Activated naive CD4-positive, alpha-beta T cell treated with anti-CD3 and anti-CD28 coated beads, Interleukin-2, amount 50 U/mL, for 16 hours (primary cell): ENCODE data around the gene LYZL1.
"Not testable (repeated sequence)": the region's sequence is repeated elsewhere in the genome, so short reads cannot be mapped to it uniquely, and the experiment has no call there.

Experiments
- DNase-seq: peaks from one replicate; pipeline ENCODE4 v3.0.0-alpha.2; 2020

The LYZL1 gene

DNA sequence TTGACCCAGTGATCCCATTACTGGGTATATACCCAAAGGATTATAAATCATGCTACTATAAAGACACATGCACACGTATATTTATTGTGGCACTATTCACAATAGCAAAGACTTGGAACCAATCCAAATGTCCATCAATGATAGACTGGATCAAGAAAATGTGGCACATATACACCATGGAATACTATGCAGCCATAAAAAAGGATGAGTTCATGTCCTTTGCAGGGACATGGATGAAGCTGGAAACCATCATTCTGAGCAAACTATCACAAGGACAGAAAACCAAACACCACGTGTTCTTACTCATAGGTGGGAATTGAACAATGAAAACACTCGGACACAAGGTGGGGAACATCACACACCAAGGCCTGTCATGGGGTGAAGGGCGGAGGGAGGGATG is 48.7 kb downstream of the LYZL1 start:
- not testable (repeated sequence) for DNase-seq

DNA sequence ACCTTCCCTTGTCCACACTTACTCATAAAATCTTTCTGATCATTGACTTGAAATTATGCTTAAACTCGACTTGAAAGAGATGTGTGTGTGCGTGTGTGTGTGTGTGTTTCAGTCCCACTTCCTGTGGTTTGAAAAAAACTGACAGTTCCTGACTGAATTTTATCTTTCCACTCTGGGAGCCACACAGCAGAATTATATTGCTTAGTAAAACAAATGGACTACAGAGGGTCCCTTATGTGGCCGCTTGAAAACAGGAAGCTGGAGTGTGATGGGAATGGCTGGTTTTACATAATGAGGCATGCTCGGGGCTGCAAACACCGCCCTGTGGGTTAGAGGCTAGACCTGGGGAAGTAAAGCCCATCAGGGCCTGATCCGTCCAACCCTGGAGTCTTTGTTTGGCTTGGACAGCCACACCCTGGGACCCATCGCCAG is 54.8 kb downstream of the LYZL1 start:
- no peak for DNase-seq

DNA sequence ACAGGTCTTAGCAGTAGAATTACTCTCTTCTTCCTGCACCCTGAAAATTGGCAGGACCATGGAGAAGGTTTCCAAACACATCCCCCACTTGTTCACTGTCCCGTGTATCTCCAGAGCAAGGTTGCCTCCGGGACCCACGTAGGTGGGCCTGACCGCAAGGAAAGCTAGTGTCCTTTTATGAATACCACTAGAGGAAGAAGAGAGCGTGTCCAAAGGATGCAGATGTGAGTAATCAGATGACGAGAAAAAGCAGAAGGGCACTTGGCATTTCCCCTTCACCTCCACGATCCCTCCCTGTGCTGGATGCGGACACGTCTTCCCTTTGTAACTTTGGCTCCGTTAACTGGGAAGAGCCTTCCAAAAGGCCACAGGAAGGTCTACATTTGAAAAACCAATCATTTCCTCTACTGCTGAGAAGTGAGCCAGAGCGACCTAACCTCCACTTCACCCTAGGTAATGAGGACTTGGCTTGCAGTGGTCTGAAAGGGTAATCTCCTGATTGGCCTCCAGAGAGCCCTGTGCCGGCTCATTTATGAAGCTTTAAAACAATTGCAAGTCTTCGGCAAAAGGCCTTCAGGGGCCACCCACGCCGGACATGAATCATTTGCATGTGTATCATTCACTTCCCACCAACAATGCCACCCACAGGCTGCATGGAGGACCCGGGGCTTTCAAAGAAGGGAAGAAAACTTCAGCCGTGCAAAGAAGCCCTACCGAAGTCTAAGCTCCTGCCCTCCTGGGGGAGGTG is 55.4 kb downstream of the LYZL1 start:
- no peak for DNase-seq

DNA sequence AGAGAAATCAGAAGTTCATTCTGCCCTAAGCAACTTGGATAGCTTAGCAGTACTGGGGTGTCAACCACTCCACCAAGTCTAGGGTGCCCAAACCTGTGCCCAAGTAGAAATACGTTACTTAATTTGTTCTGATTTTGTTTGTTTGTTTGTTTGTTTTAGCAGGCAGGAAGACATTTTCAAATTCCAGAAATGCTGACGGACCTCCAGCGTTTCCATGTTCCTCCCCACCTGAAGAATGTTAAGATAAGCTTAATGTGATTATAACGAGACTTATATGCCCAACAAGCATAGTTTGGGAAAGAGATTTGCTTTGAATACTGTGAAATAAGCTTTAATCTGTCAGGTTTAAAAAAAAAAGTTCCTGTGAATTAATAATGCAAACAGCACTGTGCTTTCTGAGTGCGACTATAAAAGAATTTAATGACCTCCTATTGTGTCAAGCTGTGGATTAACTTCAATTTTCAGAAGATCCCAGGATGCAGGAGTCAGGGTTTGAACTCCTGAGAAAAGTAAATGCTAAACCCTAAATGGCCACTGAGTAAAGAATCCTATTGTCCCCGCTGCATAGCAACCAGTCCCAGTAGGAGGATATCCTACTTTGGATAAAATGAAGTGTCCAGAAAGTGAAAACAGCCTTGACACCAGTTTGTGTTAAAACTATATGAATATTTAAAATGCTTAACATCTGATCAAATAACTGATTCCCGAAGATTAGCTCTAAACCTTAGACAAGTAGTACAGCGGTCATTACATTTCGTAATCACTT is 56.5 kb downstream of the LYZL1 start:
- no peak for DNase-seq

DNA sequence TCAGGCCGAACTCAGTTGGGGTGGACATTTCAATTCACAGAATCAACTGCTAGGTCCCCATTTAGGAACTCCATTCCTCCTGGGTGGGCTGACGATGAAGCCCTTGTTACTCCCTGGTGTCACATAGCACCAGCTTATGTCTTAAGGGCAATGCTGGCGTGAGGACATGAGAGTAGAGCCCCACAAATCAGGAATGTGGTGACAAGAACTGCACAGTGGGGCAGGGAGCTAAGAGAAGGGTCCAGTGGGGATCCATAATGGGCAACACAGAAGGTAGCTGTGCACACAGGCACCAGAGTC is 57.0 kb downstream of the LYZL1 start:
- no peak for DNase-seq

DNA sequence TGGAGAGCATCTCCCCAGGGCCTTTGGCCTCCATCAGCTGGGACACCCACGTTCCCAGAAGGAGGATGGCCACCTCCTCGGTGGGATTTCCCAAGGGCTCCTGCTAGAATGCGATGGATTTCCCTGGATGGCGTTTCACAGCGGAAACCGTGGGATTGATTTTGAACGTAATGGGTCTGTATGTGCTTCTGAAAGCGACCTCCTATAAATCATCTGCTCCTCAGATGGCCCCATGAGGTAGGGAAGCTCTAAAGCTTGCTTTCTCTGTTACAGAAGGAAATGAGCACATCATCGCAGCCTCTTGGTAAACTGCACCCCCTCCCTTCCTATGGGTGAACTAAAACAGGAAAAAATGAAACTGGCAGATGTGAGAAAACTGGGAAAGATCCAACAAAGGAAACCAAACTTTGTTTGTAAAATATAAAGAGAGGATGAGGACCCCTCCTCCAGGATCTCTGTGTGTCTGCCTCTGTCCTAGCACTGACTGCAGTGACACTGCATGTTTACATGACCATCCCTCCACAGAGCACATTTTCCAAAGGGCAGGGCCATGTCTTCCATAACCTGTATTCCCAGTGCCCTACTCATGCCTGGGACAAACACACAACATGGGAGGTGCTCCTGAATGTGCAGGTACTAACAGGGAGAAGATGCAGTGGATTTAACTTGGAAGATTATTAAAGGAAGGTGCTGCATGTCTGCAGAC is 57.6 kb downstream of the LYZL1 start:
- no peak for DNase-seq

DNA sequence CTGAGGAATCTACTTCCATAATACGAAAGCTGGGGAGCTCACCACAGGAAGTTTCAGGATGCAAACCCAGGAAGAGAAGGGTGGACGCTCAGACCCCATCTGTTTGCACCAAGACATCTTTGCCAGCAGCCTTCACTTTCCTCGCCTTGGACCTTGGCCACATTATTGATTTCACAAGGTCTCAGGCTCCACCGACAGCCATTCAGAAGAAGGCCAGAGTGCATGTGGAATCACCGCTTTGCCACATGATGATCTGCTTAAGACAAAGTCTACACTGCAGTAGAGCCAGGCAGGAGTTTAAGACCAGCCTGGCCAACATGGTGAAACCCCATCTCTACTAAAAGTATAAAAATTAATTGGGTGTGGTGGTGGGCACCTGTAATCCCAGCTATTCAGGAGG is 60.0 kb downstream of the LYZL1 start:
- DNase-seq = no peak

DNA sequence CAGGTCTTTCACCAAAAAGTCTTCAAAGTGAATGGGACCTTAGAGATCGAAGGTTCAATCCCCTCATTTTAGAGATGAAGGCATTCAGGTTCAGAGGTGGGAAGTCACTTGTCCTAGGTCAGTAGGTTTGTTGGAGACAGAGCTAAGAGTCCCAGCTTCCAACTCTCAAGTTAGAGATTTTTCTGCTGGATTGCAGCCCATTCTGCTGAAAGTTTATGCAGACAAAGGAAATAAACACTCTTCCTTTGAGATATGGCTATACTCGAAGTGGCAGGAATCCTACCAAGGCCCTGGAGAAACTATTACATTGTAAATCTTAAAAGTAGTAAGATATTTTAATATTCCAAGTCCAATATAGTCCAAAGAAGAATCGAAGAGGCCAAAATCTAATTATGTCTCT is 64.4 kb downstream of the LYZL1 start:
- no peak for DNase-seq

DNA sequence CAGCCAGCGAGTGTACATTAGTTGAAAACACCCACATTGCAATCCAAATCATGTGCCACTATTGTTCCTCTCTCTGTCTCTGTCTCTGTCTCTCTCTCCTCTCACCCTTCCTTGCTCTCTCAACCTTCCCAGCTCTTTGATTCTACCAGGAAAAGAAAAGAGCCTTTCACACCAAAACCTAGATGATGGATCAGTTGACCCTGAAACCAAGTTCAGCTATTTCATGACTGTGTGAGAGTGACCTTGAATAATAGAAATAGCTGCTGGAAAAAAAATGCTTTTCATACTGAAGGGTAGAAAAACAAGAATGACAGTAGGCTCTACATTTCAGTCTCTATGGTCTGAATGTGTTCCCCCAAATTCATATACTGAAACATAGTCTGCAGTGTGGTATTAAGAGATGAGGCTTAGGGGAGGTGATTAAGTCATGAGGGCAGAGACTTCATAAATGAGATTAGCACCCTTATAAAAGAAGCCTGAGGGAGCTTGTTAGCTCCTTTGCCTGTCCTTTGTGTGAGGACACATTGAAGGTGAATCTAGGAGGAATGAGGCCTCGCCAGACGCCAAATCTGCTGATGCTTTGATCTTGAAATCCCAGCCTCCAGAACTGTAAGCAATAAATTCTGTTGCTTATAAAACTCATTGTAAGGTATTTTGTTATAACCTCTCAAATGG is 65.2 kb downstream of the LYZL1 start:
- no peak for DNase-seq

DNA sequence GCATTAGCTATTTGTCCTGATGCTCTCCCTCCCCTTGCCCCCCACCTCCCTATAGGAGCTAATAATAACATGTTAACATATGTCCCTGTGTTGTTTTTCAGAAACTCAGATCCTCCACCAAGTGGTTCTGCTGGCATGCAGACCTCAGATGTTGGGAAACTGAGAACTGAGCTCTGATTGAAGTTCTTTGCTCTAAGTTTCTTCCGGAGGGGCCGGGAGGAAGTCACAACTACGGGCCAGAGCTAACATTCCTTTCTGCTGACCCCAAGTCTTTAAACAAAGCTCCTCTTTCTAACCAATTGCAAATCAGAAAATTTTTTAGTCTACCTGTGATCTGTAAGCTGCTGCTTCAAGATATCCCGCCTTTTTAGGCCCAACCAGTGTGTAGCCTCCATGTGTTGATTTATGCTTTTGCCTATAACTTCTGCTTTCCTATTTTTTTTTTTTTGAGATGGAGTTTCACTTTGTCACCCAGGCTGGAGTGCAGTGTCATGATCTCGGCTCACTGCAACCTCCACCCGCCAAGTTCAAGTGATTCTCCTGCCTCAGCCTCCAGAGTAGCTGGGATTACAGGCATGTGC is 66.6 kb downstream of the LYZL1 start:
- no peak for DNase-seq

DNA sequence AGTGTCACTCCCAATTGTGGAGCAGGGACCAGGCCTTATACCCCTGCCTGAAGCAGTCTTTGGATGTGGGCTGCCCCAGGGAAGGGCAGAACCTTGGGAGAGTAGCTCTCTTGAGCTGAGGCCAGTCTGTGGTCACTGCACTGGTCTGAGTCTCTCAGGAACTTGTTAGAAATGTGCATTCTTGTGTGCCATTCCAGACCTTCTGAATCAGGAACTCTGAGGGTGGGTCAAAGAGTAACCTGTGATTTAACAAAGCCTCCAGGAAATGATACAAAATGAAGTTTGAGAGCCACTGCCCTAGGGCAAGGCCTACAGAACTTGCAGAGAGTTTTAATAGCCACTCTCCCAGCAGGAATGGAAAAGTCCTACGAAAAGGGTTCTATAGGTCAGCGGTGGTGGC is 68.1 kb downstream of the LYZL1 start:
- DNase-seq = no peak

DNA sequence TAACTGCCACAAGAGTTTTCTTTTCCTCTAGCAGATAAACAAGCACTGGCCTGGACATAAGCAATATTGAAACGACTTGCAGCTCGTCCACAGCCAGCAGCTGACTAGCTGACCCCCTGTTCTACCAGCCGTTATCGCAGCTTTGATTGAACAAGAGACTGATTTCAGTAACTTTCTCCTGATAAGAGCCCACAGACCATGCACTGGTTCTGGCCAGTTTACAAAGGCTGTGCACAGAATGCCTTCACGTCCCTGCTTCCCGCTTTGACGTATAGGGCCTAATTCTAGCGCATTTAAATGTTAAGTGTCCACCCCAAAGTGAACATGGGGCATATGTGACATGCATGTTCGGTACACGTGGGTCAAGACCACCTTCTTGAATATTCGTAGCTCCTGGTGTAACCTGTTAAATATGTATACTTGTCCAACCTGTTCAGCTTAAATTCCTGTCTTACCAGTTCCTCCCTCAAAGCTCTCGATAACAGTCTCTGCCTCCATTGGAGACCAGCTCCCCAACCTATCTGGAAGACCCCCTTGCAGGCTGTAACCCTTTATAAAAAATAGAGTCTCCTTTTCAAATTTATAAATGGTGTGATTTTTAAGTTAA is 69.2 kb downstream of the LYZL1 start:
- DNase-seq = no peak

DNA sequence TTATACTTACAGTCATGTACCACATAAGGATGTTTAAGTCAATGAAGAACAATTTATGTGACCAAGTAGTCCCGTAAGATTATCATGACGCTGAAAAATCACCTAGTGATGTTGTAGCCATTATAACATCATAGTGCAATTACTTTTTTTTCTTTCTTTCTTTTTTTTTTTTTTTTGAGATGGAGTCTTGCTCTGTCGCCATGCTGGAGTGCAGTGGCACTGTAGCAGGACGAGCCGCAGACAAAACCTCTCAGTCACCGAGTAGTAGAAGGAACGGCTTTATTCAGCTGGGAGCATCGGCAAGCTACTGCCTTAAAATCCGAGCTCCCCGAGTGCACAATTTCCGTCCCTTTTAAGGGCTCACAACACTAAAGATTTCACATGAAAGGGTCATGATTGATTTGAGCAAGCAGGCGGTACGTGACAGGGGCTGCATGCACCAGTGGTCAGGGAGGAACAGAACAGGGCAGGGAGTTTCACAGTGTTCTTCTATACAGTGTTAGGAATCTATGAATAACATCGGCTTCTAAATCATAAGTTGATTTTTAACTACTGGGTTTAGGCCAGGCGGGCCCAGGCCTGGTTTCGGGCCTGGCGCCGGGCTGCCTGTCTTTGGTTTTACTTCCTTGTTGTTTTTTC is 71.5 kb downstream of the LYZL1 start:
- DNase-seq = not testable (repeated sequence)
